Stimulated activated CD8-positive, alpha-beta memory T cell treated with anti-CD3 and anti-CD28 coated beads, Interleukin-12 subunit alpha, Interleukin-12 subunit beta, amount 100 ng/mL, for 1 hour (primary cell): Measurements from ENCODE around the gene NPM3.

Experiments
- DNase-seq: peaks from one replicate; pipeline ENCODE4 v3.0.0-alpha.2; 2020; ENCODE audit warnings: low read depth

The NPM3 gene

GRCh38 chr10:101774589-101775272 lies 8.5 kb downstream of the NPM3 start:
- DNase-seq, result no peak

GRCh38 chr10:101773923-101774588 lies 9.2 kb downstream of the NPM3 start:
- DNase-seq, result no peak

DNA sequence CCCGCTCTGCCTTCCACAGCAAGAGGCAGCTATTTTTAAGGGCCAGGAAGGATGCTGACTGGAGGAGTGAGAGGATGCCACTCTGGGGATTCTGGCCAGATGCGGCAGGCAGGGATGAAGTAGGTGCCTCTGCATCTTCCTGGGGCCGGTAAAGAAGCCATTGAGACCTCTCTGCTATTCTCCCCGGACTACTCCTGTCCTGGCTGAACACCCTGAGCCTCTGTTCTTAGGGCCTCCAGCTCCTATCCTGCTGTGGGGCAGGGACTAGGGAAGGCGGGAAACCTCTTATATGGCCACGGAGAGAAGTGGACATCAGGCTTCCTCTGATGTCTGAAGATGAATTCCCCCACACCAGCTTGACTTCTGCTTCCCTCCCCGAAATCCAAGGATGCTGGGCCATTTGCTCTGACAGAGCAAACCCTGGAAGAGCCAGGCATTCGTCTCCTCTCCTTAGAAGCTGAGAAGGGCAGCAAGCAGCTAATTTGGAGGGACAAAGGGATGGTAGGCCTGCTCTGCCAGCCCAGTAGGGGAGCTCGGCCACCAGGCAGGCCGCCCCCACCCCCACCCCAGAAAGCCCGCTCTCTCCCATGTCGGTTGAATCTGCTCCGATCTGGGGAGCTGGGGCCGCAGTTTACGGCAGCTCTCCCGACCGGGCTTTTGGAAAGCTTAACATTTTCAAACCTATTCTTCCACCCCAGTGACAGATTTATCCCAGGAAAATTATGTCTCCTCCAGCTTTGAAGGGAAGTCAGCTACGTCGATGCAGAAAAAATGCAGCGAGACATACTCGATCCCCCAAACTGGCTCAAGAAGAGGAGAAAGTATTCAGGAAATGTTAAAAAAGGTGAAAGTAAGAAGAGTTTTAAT lies 10.1 kb downstream of the NPM3 start:
- no peak for DNase-seq

- no peak for DNase-seq
These were observed 11.0 kb downstream of the NPM3 start for GRCh38 chr10:101772017-101772894.

GRCh38 chr10:101771380-101771779 lies 11.9 kb downstream of the NPM3 start:
- DNase-seq, result no peak

- DNase-seq, result no peak
These were observed 12.7 kb downstream of the NPM3 start for GRCh38 chr10:101770331-101771215.

- DNase-seq, result no peak
These were observed 13.6 kb downstream of the NPM3 start for GRCh38 chr10:101769541-101770180.

- no peak for DNase-seq
These were observed 14.5 kb downstream of the NPM3 start for GRCh38 chr10:101768791-101769170.

DNA sequence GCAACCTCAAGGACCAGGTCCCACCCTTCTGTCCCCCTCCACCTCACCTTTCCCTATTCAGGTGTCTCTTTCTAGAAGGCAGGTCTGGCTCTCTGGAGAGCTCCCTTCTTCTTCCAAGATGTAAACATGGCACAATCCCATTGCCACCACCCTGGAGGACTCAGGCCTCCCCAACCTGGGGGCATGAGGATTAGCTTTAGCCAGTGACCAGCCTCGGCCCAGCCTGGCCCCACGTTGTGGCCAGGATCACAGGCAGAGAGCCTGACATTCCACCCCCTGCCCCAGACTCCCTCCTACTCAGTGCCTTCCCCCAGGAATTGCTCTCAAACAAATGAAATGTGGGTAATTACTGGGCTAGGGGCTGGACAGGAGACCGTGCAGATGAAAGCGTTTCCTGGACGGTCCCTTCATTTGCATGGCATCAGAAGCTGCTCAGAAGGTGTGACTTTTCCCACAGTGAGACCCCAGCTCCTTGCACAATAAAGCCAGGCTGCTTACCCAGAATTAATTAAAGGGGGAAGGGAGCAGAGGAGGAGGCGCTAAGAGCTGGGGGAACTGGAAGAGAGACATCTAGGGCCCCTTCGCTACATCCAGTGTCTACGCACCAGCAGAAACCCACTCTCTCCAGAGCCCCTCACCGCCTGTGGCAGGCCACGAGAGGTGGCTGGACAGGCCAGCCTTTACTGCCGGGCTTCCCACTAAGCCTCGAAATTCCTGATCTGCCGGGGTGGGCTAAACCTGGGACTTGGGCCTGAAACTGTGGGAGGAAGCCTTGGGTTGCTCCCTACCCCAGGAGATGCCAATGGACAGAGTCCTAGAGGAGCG lies 15.1 kb downstream of the NPM3 start:
- no peak for DNase-seq

- DNase-seq, result no peak
These were observed 15.7 kb downstream of the NPM3 start for GRCh38 chr10:101767600-101767945.

DNA sequence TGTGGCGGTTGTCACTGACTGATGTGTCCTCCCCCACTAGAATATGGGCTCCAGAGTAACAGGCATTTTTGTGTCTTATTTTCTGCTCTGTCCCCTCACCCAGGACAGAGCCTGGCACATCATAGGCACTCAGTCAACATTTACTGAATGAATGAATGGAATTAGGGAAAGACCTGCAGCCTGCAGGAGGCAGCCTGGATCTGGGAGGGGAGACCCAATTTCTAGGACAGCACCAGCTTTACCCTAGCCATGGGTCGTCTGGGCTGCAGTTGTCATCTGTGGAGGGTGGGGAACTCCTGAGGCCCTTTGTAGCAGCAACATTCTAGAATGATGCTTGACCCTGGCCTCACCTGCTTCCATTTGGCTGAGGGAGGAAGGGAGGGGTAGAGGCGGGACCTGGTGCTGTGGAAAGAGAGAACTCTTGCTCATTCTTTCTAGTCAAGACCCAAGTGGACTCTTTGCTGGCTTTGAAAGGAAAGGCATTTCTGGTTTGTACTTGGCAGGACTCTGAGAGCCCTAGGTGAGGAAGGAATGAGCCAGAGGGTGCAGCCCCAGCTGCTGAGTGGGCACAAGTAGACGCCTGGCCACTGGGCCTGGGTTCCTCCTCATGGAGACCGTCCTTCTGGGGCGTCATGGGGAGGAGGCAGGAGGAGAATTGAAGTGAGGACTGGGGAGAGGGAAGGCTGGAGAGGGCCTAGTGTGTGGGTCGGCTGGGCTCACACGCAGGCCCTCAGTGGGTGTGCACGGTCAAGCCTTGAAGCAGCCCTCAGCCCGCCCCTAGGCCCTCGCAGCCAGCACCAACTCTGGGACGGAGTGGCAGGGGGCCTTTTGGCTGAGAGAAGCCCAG lies 16.3 kb downstream of the NPM3 start:
- no peak for DNase-seq

DNA sequence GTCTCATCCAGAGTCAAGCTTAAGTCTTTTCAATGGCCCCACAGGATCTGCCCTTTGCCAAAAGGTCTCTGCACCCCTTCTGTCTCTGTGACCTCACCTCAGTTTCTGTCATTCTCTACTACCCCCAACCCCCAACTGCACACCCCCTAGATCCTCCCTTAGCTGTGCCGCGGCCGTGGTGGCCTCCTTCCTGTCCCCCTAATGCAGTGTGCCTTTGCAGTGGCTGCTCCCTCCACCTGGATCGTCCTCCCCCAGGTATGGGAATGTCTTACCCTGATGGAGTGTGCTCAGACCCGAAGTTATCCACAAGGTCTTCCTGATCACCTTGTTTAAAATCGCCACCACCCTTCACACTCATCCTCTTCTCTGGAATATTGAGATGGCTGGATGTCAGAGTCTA lies 16.9 kb downstream of the NPM3 start:
- no peak for DNase-seq

GRCh38 chr10:101763141-101763846 lies 20.0 kb downstream of the NPM3 start:
- no peak for DNase-seq

- DNase-seq, result no peak
These were observed 20.5 kb downstream of the NPM3 start for GRCh38 chr10:101762736-101763135.

DNA sequence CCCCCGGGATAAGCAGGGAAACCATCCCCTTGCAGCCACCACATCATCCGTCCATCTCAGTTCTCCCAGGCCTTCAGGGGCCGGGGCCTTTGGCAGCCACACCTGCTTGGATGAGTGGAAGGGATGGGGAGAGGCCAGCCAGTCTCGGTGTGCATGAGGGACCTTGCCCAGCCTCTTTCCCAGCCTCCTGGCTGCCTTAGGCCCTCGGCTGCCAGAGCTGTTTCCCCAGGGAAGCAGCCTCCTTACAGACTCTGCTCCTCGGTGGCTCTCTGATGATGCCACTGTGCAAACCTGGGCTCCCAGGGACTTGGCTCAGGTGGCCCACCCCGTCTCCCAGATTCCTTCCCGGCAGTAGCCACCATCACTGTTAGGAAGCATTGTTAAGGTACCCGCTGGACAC lies 22.0 kb downstream of the NPM3 start:
- DNase-seq, result no peak

GRCh38 chr10:101760510-101760909 lies 22.7 kb downstream of the NPM3 start:
- DNase-seq, result no peak

DNA sequence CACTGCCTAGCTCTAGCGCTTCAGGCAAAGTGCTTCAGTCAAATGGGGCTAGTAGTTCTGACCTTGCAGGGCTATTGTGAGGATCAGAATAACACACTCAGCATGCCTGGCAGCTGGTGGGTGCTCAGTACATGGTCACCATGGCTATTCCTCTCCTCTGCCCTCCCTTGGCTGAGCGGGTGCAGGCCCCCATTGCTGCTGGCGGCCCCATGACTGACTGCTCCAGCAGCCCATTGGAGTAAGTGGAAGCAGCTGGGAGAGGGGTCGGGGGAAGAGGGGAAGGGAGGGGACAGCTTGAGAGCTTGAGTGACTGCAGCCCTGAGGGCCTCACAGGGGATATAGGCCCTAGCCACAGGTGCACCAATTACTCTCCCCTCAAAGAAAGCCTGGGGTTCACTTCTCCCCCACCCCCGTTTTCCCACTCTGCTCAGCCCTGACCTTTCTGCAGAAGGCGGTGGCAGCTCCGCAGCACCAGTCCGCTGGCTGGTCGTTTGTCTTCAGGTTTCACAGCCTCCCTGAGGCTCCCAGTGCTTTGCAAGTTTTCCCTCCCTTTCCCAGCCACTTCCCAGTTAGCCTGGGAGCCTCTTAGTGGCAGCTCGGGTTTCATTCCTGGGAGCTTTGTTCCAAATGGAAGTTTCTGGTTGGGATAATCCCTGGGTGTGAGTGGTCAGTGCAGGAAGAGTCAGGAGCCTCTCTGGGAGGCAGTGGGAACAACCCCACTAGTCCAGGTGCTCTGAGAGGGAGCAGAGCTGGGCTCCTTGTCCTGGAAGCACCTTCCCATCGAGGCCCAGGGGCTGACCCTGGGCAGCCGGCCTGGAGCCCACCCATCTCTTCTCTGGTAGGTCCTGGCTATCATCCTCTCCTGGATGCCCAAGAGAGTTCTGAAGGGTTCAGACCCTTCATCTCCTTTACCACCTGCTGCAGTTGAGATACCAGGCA lies 23.7 kb downstream of the NPM3 start:
- DNase-seq, result no peak
